OCI-LY1 (cell line): ENCODE data around the gene RPL27.
A peak's percentile ranks its signal among the peaks of the same experiment; 100 is the strongest.

ENCODE experiments used
- H2AFZ ChIP-seq: fragments of 200-600 bp; sonication (generic), shearing (Covaris generic); 2 replicates; pipeline ENCODE4 v1.6.0; 2014; ENCODE audit warnings: antibody characterized with exemption, mild to moderate bottlenecking, low read length
- H3F3A ChIP-seq: fragments of 200-600 bp; sonication (generic), shearing (Covaris generic); 2 replicates; pipeline ENCODE4 v1.6.0; 2014; ENCODE audit warnings: mild to moderate bottlenecking, antibody characterized with exemption, low read length, moderate library complexity; ENCODE audit not compliant: insufficient read depth
- H3K27ac ChIP-seq: fragments of 200-600 bp; sonication (generic); 2 replicates; pipeline ENCODE4 v1.5.1; 2014; ENCODE audit warnings: low read length, mixed run types, mild to moderate bottlenecking, low read depth; ENCODE audit not compliant: poor library complexity, severe bottlenecking
- H3K27me3 ChIP-seq: fragments of 200-600 bp; sonication (generic); 2 replicates; pipeline ENCODE4 v1.6.0; 2014; ENCODE audit warnings: antibody characterized with exemption, mild to moderate bottlenecking, low read length, moderate library complexity; ENCODE audit not compliant: insufficient read depth
- H3K36me3 ChIP-seq: fragments of 200-600 bp; sonication (generic); 2 replicates; pipeline ENCODE4 v1.6.1; 2014; ENCODE audit warnings: mild to moderate bottlenecking, antibody characterized with exemption, low read length, moderate library complexity, mixed read lengths; ENCODE audit not compliant: insufficient read depth
- H3K4me1 ChIP-seq: fragments of 200-600 bp; sonication (generic); 2 replicates; pipeline ENCODE4 v1.5.1; 2014; ENCODE audit warnings: mild to moderate bottlenecking, low read length, moderate library complexity; ENCODE audit not compliant: insufficient read depth, severe bottlenecking
- H3K4me2 ChIP-seq: fragments of 200-600 bp; sonication (generic), shearing (Covaris generic); 2 replicates; pipeline ENCODE4 v1.6.1; 2014; ENCODE audit warnings: low read length
- H3K4me3 ChIP-seq: fragments of 200-600 bp; sonication (generic); 2 replicates; pipeline ENCODE4 v1.5.1; 2014; ENCODE audit warnings: low read length, low read depth, mild to moderate bottlenecking, mixed read lengths; ENCODE audit not compliant: poor library complexity, severe bottlenecking
- H3K79me2 ChIP-seq: fragments of 200-600 bp; shearing (Covaris generic); 2 replicates; pipeline ENCODE4 v1.6.1; 2016; ENCODE audit warnings: mixed run types, low read length, mixed read lengths; ENCODE audit not compliant: insufficient read depth
- H3K9ac ChIP-seq: fragments of 200-600 bp; sonication (generic), shearing (Covaris generic); 2 replicates; pipeline ENCODE4 v1.6.1; 2014; ENCODE audit warnings: mild to moderate bottlenecking, low read length, mixed read lengths
- H3K9me2 ChIP-seq: fragments of 200-600 bp; sonication (generic), shearing (Covaris generic); 2 replicates; pipeline ENCODE4 v1.6.1; 2014; ENCODE audit warnings: low read depth, mild to moderate bottlenecking, low read length, mixed read lengths
- H3K9me3 ChIP-seq: fragments of 200-600 bp; shearing (Covaris generic); 2 replicates; pipeline ENCODE4 v1.6.1; 2014; ENCODE audit warnings: low read length, mixed read lengths
- H4K20me1 ChIP-seq: fragments of 200-600 bp; sonication (generic), shearing (Covaris generic); 2 replicates; pipeline ENCODE4 v1.6.0; 2016; ENCODE audit warnings: mild to moderate bottlenecking, low read length; ENCODE audit not compliant: insufficient read depth
- EZH2 ChIP-seq: fragments of 200-600 bp; sonication (generic), shearing (Covaris generic); IDR thresholded peaks from 2 replicates; pipeline ENCODE4 v1.8.0; 2017; ENCODE audit warnings: borderline replicate concordance, mixed run types, mild to moderate bottlenecking, antibody characterized with exemption, low read length, moderate library complexity, mixed read lengths
- TF ChIP-seq, protein P1 (sequence below): fragments of 200-600 bp; sonication (generic), shearing (Covaris generic); IDR thresholded peaks from 2 replicates; pipeline ENCODE4 v1.5.1; 2017; ENCODE audit warnings: mild to moderate bottlenecking, antibody characterized with exemption, low read length, moderate library complexity, mixed read lengths

RPL27 gene

DNA sequence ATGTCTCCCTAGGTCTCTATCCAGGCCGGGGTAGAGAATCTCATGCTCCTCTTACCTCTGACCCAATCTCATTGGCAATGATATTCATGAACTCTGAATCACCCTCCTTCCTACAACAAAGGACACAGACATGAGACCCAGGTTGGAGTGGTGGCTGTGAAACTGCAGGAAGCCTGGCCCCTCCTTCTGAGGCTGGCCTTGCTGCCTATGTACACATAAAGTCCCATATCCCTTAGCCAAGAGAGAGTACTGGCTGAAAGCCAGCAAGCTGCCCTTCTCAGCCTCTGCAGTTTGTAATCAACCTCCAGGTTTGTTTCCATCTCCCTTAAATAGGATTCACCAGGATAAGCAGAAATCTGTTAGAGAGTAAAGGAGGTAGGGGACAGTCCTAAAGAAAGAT is 44.5 kb upstream of the RPL27 start:
- H3K79me2 ChIP-seq = no peaks in the 10 kb centered on the region
- no peak overlapping the region for H3K4me3 ChIP-seq
- no peak overlapping the region for H3K4me2 ChIP-seq
- H3K27ac ChIP-seq = no peak overlapping the region
- H3K9me3 ChIP-seq = no peaks in the 10 kb centered on the region
- no peak overlapping the region for H3K9ac ChIP-seq
- TF ChIP-seq, protein P1, sequence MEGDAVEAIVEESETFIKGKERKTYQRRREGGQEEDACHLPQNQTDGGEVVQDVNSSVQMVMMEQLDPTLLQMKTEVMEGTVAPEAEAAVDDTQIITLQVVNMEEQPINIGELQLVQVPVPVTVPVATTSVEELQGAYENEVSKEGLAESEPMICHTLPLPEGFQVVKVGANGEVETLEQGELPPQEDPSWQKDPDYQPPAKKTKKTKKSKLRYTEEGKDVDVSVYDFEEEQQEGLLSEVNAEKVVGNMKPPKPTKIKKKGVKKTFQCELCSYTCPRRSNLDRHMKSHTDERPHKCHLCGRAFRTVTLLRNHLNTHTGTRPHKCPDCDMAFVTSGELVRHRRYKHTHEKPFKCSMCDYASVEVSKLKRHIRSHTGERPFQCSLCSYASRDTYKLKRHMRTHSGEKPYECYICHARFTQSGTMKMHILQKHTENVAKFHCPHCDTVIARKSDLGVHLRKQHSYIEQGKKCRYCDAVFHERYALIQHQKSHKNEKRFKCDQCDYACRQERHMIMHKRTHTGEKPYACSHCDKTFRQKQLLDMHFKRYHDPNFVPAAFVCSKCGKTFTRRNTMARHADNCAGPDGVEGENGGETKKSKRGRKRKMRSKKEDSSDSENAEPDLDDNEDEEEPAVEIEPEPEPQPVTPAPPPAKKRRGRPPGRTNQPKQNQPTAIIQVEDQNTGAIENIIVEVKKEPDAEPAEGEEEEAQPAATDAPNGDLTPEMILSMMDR = no peak
- TF ChIP-seq EZH2 = no peak
- no peaks in the 10 kb centered on the region for H3F3A ChIP-seq
- no peaks in the 10 kb centered on the region for H3K9me2 ChIP-seq
- no peaks in the 10 kb centered on the region for H3K4me1 ChIP-seq
- no peak overlapping the region for H2AFZ ChIP-seq
- H4K20me1 ChIP-seq = no peaks in the 10 kb centered on the region
- no peaks in the 10 kb centered on the region for H3K27me3 ChIP-seq
- peaks cover 82% of the 10 kb centered on the region for H3K36me3 ChIP-seq

DNA sequence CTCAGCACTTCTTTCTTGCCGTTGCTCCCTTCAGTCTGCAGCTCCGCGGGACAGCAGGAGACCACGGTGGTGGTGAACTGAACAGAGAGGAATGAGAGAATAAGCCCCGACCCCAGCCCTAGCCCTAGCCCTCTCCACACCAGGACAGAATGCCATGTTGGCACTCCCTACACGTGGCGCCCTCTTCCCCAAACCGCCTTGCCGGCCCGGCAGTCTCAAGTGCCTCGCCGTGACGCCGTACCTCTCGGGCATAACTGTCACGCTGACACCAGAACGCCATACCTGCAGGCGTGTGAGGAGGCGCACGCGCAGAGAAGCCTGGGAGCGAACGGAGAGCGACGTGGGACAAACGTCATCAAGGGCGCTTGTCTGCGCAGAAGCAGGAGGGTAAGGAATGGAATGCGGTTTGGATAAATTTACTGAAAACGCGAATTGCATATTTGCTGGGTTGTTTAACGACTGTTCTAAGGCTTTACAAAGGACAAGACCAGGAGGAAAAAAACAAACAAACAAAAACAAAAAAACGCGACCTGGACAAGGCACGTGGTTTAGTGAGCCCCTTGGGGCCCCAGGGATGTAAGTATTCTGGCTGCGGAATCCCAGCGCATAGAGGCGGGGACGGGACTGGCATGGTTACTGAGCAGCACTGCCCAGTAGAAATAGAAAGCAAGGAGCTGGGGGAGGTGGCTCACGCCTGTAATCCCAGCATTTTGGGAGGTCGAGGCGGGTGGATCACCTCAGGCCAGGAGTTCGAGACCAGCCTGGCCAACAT is 33.9 kb upstream of the RPL27 start, which contains the start of gene AARSD1:
TSS of gene AARSD1 (minus strand) at position 294 of the 772 bp plus-strand sequence. CDS start at position 280, 14 bp downstream.
- H2AFZ ChIP-seq = peak within 1 kb of the TSS; percentile 64
- H3K4me2 ChIP-seq = peak within 1 kb of the TSS; percentile 92
- H3K36me3 ChIP-seq = peaks cover 29% of the 10 kb centered on the region
- TF ChIP-seq EZH2 = no peak
- TF ChIP-seq, protein P1 = no peak
- peak within 1 kb of the TSS; percentile 70 for H3K4me3 ChIP-seq
- H3K27me3 ChIP-seq = no peaks in the 10 kb centered on the region
- H3K79me2 ChIP-seq = no peaks in the 10 kb centered on the region
- peaks cover 4% of the 10 kb centered on the region; the same call in 1 of the 2 replicates for H3F3A ChIP-seq
- H3K27ac ChIP-seq = peak within 1 kb of the TSS; percentile 49
- no peaks in the 10 kb centered on the region for H3K9me3 ChIP-seq
- H3K4me1 ChIP-seq = peaks cover 10% of the 10 kb centered on the region
- no peaks in the 10 kb centered on the region for H3K9me2 ChIP-seq
- H3K9ac ChIP-seq = peak within 1 kb of the TSS; percentile 87
- H4K20me1 ChIP-seq = no peaks in the 10 kb centered on the region

DNA sequence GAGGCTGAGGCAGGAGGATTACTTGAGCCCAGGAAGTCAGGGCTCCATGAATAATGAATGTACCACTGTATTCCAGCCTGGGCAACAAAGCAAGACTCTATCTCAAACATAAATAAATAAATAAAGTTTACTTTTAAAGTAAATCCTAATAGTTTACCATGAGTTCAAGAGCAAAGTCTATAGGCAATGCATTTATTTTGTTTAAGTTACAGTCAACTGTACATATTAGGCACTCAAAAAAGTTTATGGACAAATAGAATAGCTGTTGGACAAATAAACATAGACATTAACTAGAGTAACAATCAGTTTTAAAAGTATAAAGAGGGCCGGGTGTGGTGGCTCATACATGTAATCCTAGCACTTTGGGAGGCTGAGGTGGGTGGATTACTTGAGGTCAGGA is 30.3 kb upstream of the RPL27 start:
- Histone ChIP-seq H3K36me3 (no peaks in the 10 kb centered on the region), H3K27me3 (no peaks in the 10 kb centered on the region), H3K4me1 (peaks cover 10% of the 10 kb centered on the region), H2AFZ (no peak overlapping the region), H3K27ac (no peak overlapping the region), H4K20me1 (no peaks in the 10 kb centered on the region), H3K4me2 (no peak overlapping the region), H3K9ac (no peak overlapping the region), H3K9me2 (no peaks in the 10 kb centered on the region), H3K4me3 (no peak overlapping the region), H3F3A (peaks cover 4% of the 10 kb centered on the region; the same call in 1 of the 2 replicates), H3K9me3 (no peaks in the 10 kb centered on the region), H3K79me2 (no peaks in the 10 kb centered on the region)
- TF ChIP-seq, protein P1 = no peak
- no peak for TF ChIP-seq EZH2
